ENCODE measurements around the gene CLSTN2.

CLSTN2 gene

DNA sequence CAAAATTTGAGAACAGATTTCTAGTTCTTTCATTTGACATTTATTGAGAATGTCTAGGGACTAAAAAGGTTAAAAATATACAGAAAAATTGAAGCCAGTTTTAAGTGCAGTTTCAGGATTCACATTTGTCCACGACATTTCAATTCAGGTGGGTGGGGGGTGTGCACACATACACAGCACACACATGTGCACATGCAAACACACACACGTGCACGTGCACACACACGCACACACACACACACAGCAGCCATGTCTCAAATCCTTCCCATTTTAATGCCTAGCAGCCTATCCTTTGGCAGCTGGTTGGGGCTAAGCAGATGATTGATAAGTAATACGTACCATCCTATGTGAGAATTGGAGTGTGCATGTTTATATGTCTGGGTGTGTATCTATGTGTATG is 504.5 kb downstream of the CLSTN2 start:
- H3K27ac Mint-ChIP-seq: no peak overlapping the region
- peaks cover 15% of the 10 kb centered on the region for H3K4me1 Mint-ChIP-seq
- no peaks in the 10 kb centered on the region for H3K9me3 Mint-ChIP-seq
- TF ChIP-seq CTCF (IDR thresholded peaks at IDR 0.05; ENCODE audit: unreplicated experiment in 3 of 3): no peak
- H3K36me3 Mint-ChIP-seq (ENCODE audit: low read depth): no peaks in the 10 kb centered on the region
- H3K27me3 Mint-ChIP-seq (ENCODE audit: low read depth): peaks cover 9% of the 10 kb centered on the region
- H3K4me3 Mint-ChIP-seq: no peak overlapping the region

DNA sequence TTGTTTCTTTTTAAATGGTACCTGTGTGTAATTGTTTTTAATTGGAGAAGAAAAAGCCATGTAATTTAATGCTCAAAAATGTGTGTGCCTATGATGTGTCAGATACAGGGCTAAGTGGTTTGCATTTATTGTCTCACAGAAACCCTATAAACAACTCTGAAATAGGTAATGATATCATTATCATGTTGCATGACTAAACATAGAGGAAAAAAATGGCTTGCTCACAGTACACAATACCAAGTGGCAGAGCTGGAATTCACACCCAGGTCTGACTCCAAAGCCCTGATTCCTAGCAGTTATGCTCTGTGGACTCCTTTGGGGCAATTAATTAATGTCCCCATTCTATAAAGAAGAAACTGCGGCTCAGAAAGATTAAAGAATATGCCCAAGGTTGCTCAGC is 505.5 kb downstream of the CLSTN2 start:
- H3K27me3 Mint-ChIP-seq (ENCODE audit: low read depth): peaks cover 9% of the 10 kb centered on the region
- H3K4me1 Mint-ChIP-seq: peaks cover 15% of the 10 kb centered on the region
- no peak for TF ChIP-seq CTCF (IDR thresholded peaks at IDR 0.05; ENCODE audit: unreplicated experiment in 3 of 3)
- H3K27ac Mint-ChIP-seq: no peak overlapping the region
- H3K36me3 Mint-ChIP-seq (ENCODE audit: low read depth): no peaks in the 10 kb centered on the region
- no peaks in the 10 kb centered on the region for H3K9me3 Mint-ChIP-seq
- no peak overlapping the region for H3K4me3 Mint-ChIP-seq

DNA sequence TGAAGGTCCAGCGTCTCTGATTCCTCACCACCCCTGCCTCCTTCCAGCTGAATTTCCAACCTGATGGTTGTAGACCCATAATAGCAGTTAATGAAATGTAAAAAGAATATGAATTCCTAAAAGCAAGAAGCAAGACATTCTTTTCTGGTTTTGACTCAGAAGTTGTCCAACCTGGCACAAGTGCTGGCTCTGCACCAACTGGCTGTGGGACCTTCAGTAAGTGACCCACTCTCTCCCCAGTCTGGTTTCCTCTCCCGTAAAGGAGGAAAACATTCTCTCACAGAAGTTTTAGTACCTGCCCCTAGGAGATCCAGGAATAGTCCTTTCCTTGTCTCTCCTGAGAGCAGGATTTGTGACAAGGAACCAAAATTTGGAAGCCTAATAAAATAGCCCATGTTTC is 506.0 kb downstream of the CLSTN2 start:
- Mint-ChIP-seq H3K27me3 (ENCODE audit: low read depth) (peaks cover 9% of the 10 kb centered on the region), H3K36me3 (ENCODE audit: low read depth) (no peaks in the 10 kb centered on the region), H3K9me3 (no peaks in the 10 kb centered on the region), H3K4me3 (no peak overlapping the region), H3K4me1 (peaks cover 12% of the 10 kb centered on the region), H3K27ac (no peak overlapping the region)
- TF ChIP-seq CTCF (IDR thresholded peaks at IDR 0.05; ENCODE audit: unreplicated experiment in 3 of 3): no peak

GRCh38 chr3:140442621-140443020 is 507.6 kb downstream of the CLSTN2 start:
- TF ChIP-seq CTCF (IDR thresholded peaks at IDR 0.05; ENCODE audit: unreplicated experiment in 3 of 3): no peak
- Mint-ChIP-seq H3K27ac (no peak overlapping the region), H3K27me3 (ENCODE audit: low read depth) (peaks cover 9% of the 10 kb centered on the region), H3K36me3 (ENCODE audit: low read depth) (no peaks in the 10 kb centered on the region), H3K4me3 (no peak overlapping the region), H3K4me1 (peaks cover 7% of the 10 kb centered on the region), H3K9me3 (no peaks in the 10 kb centered on the region)

- H3K27ac Mint-ChIP-seq: no peak overlapping the region
- peaks cover 7% of the 10 kb centered on the region for H3K4me1 Mint-ChIP-seq
Observed at GRCh38 chr3:140443073-140443472, 508.1 kb downstream of the CLSTN2 start.

More at GRCh38 chr3:140443073-140443472, 508.1 kb downstream of the CLSTN2 start:
- TF ChIP-seq CTCF (IDR thresholded peaks at IDR 0.05; ENCODE audit: unreplicated experiment in 3 of 3): no peak
- peaks cover 9% of the 10 kb centered on the region for H3K27me3 Mint-ChIP-seq (ENCODE audit: low read depth)
- no peaks in the 10 kb centered on the region for H3K9me3 Mint-ChIP-seq
- H3K4me3 Mint-ChIP-seq: no peak overlapping the region
- no peaks in the 10 kb centered on the region for H3K36me3 Mint-ChIP-seq (ENCODE audit: low read depth)
